HG02610 (cell line): ENCODE measurements around the gene CISH.

Source experiments
- ATAC-seq: cut with Tn5 transposase; IDR thresholded peaks from one replicate; pipeline ENCODE4 v1.9.1; 2021; ENCODE audit warnings: mild to moderate bottlenecking, moderate library complexity; ENCODE audit not compliant: unreplicated experiment

CISH gene

DNA sequence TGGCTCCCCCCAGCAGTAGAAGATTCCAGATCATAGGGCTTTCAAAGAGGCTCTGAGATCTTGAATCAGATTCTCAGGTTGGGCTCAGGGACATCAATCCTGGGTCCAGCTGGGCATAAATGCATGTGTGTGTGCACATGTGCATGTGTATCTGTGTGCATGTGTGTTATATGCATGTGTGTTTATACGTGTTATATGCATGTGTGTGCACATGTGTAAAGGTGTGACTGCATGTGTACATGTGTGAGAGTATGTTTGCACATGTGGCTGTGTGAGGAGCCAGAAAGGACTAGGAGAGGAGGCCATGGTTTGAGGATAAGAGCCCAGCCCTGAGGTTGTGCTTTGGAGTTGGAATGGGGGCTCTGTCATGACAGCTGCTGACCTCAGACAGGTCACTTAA, 3.6 kb upstream of the CISH start:
- no peak for ATAC-seq

DNA sequence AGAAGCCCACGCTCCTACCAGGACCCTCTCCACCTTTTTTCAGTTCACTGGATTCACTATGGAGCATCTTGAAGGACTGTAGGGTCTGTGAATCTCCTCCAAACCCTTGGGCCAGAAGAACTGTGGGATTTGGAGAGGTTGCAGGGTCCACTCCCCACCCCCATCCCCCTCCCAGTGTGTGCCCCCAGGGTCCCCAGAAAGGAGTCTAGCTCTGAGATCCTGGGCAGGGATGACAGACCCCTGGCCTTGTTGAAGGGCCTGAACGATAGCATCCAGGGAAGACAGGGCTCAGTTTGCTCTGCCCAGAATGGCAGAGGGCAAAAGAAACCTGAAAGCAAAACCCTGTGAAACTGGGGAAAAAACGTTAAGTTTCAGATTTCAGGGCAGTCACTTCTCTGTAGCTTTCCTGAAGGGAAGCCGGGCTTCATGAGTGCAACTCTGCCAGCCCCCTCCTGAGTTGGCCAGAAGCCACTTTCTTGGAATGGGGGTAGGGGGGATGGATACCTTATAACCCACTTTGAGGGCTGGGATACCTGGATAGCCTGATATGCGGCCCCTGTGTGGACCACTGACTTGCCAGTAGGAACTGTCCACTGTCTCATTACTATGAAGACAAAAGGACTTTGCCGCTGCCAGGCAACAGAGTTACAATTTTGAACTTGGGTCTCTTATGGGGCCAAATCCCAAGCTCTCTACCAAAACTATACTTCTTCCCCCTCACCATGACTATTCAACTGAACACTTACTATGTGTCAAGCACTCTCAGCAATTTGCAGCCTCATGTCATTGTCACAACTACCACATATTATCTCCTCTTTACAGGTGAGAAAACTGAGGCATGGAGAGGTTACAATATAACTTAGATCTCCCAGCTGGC, 1.6 kb upstream of the CISH start:
- no peak for ATAC-seq

DNA sequence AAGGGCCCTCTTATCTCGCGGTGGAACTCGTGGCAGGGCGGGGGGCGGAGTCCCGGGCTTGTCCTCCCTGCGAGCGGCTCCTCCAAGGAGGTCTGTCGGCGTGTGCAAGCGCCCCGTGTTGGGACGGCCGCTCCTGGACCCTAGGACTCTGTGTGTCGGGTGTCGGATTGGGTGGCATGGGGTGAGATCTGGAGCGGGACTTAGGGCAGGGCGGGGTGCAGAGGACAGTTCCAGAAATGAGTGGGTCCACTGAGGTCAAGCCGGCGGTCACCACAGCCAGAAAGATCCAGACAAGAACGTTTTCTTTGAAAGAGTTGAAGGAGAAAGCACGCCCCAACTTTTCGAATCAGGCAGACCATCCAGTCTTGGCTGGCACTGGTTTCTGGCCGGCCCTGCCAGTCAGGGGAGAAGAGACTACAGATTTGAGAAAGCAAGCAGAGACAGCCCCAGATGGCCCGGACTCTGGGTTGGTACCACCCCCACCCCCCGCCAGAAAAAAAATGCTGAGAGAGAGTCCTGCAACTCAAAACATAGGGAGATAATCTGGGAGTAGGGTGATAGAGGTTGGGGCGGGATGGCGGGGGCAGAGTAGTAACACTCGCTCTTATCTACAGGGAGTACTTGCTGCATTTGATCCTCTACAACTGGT, 784 bp upstream of the CISH start:
- ATAC-seq: no peak

DNA sequence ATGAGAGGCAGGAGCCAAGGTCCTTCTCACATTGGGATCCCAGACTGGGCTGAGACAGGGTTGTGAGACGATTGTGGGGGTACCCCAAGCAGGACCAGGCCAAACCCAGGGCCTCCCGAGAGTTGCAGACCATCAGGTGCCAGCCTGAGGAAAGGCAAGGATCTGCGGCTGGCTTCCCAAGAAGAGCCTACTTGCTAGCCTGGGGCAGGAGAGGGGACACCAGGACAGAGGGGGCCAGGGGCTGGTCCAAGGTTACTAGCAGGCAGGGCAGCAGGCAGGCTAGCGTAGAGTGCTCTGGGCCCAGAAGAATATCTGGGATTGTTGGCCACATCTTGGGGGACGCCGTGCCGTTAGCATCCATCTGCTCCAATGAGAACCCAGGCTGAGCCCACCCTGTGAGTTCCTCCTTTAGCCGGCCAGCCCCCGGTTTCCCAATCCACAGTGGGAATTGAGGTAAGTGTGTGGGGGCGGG, 546 bp downstream of the CISH start:
- ATAC-seq: no peak

DNA sequence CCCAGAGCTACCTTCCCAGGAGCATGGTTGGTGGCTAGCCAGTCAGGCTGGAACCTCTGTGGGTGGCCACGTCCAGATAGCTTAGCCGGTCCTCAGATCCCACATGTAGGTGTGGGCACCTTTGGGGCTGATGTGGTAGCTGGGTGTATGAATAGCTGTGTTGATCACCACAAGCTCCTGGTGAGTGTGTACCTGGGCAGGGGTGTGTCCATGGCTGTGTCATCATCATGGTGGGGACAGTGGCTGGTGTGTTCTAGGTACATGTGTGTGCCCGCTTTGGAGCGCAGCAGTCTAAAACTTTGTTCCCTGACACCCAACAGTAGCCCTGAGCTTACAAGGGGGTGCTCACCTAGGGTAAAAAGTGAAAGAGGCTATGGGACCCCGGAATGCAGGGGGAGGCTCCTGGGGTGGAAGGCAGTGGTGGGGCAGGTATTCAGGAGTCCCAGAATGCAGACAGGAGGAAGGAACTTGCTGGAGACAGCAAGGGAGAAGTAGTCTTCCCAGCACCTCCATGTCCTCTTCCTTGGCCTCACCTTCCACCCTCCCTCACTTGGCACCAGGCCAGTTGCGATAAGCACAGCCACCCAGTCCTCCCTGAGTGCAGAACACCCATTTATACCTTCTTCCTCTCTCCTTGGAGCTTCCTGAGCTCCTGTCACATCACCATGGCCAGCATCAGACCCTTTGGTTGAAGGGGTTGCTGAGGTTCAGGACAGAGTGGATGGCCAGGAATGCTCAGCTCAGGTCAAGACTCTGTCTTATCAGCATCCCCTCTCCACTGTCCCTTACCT, 1.2 kb downstream of the CISH start:
- ATAC-seq: no peak

DNA sequence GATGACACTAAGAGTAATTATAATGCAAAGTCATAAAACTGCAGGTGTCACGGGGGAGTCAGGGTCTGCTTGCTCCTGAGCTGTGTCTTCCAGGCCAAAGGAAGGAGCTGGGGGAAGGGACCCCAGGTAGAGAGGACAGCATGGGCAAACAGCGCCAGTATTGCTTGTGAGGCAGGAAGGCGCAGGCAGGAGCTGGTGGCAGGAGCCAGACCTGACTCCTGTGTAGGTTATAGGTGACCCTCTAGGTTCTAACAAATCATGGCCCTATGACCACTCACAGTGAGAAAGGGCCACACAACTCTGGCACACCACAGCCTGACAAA, 1.9 kb downstream of the CISH start:
- ATAC-seq: no peak

DNA sequence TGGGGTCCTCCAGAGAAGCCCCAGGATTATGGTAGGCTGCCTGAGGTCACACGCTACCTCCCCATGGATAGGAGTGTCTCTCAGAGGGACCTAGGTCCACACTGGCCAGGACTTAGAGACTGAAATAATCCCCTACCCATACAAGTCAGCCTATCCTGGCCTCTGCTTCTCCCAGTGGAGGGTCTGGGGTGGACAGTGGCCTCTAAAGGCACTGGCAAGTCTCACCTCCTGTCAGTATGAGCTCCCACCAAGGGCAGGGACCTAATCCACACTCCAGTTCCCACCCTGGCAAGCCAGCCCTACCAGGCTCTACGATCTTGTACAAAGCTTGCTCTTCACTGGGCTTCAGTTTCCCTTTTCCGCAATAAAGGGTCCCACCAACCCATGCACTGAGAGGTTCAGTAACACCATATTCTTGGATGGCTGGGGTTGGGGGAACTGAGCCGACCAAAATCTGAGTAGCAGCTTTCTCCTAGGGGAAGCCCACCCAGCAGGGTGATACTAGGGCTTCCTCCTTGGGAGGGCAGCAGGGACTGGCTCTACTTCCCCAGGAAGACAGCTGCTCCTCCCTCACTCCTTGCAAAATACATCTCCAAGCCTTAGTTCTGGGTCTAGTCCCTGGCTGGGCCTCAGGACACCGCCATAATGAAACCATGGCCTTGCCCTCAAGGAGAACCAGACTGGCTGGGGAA, 2.4 kb downstream of the CISH start:
- no peak for ATAC-seq

DNA sequence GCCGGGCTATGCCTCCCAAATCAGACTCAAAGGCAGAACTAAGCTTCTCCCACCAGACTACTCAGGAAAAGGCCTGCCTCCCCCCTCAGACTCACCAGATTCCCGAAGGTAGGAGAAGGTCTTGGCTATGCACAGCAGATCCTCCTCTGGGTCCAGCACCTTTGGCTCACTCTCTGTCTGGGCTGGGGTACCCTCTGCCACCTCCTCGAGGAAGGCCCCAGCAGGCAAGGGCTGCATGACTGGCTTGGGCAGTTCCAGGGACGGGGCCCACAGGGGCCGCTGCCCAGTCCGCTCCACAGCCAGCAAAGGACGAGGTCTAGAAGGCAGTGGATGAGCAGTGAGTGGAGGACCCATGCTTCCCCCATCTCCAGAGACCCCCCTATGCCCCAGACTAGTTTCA, 3.3 kb downstream of the CISH start:
- no peak for ATAC-seq

DNA sequence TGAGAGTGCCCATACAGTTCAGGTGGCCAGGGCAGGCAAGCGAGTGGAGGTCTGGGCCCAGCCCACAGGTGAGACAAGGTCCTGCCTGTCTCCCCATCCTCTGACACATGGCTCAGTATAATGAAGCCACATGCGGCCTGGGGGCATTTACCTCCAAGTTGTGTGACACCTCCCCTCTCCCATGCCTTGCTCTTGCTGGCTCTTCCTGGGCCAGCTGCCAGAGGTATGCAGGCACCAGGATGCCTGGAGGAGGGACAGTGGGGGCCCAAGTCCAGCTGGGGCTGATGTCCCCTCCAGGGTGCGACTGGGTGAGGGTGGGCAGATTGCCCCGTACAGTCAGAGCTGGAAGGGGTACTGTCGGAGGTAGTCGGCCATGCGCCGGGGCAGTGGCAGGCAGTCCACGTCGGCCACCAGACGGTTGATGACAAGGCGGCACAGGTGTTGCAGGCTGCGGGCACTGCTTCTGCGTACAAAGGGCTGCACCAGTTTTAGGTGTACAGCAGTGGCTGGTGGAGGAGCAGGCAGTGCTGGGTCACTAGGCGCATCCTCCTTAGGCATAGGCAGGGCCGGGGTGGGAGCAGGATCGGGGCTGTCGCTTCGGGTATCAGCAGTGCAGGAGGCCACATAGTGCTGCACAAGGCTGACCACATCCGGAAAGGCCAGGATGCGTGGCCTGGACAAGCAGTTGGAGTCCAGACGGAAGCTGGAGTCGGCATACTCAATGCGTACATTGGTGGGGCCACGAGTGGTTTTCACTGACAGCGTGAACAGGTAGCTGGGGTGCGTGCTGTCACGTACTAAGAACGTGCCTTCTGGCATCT, 4.1 kb downstream of the CISH start:
- ATAC-seq: no peak

DNA sequence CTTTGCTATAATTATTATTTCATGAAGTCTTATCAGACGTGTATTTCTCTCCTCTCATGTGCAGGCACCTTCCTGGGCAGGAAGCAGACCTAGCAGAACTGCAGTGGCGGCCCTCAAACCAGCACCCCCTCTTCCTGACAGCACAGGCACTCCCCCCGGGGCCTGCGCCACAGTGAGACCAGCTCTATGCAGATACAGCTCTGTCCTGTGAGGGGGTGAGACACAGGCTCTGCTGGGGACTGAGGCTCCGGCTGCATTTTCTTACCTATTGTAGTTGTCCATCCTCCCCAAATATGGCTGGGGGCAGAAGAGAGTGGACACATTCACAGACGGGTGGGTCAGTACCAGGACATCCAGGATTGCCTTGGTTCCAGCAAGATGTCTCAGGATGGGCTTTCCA, 5.0 kb downstream of the CISH start:
- ATAC-seq: no peak

DNA sequence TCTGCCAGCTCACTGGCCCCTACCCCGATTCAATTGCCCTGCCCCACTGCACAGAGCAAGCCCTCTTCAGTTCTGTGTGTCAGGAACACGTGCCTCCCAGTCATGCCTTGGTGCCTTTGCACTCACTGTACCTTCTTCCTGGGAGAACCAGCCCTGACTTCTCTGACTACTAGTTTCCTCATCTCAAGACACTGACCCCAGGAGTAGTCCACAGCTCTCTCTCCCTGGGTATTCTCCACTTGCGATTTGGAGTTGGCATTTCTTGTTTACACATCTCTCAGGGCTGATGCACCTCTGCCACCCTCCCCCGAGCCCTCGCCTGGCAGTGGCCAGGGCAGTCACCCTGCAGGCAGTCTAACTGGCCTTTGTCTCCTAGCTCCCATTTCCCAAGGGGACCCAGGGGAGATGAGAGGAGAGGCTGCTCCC, 5.7 kb downstream of the CISH start:
- no peak for ATAC-seq

DNA sequence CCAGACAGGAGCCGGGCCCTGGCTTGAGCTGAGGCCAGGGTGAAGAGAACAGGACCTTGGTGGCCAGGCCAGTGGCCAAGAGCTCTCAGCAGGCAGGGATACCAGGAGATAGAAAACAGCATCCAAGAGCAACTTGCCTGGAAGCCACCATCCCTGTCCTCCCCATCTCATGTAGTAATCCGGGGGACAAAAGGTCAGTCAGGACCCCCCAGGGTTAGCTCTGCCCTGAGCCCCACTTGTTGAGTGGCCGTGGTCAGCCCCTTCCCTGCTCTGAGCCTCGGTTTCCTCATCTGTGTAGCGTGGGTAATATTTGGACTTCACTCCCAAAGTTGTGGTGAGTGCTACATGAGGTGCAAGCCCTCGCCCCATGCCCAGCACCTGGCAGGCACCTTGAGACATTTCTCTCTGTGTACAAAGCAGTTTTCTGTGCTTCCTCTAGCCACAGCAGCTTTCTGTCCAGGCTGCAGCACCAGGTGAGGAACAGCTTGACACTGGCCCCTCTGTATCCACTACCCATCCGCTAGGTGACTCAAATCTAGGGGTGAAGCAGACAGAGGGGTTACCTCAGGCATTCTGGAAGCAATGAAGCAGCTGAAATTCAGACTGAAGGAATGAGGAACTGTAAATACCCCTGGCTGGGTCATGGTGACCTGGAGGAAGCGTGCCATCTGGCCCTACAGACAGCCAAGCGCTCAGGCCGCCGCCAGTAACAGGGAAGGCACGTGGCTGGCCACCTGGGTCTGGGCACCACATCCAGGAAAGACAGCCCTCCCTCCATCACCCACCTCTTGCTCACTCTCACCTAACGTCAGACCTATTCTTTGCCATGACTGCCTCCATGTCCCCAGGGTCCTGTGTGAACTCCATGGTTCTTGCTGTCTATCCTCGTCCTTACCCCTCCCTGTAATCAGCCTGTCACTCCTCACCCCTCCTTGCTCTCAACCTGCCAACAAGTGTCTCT, 6.7 kb downstream of the CISH start:
- ATAC-seq: no peak

DNA sequence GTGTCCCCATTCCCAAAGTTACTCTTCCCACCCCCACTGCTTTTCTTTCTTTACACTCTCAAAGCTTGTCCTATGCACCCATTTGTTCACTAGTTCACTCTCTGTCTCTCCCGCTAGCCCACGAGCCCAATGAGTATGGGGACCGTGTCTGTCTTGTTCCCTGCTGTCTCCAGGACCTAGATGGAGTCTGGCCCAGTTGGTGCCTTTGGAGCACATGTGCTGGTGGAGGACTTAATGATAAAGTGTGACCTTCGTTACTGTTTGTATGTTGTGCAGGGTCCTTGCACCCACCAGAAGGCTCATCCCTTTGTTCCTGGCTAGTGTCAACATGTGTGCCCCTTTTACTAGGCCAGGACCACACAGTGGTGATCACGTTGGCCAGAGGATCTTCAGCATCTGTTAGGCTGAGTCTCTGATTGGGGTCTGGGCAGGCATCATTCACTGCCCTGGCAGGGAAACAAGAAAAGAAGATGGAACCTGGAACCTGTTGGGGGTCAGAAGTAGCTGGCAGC, 7.4 kb downstream of the CISH start:
- no peak for ATAC-seq

DNA sequence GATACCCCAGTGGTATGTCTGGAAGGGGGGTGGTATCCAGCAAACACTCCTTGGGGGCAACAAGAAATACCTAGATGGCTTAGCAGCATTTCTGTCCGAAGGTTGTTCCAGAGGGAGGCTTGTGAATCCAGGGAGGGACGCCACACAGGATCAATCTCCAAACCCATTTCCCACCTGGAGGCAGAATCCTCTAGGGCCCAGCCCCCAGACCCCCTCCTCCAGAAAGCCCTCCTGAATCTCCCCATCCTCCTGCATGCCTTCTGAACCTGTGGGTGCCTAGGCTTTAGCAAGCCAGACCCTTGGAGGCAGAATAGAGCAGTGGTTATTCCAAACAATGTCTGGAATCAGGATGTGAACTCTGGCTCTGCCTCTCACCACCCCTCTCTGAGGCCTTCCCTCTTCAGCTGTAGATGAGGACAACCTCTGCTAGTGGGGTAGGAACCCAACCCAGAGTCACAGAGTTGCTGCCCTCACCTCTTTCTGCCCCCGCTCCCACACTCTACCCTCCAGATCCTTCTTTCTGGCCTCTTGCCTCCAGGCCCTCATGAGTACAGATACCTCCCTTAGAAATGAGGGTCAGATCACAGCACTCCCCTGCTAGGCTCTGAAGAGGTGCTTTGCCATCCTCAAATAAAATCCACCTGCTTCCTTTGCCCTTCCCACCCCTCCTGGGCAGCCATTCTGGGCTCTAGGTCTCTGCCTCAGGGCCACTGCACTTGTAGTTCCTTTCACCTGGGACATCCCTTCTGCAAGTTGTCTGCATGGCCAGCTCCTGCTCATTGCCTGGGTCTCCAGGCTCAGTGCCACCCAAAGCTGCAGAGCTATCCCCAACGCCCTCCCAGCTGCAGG, 8.1 kb downstream of the CISH start:
- ATAC-seq: no peak

DNA sequence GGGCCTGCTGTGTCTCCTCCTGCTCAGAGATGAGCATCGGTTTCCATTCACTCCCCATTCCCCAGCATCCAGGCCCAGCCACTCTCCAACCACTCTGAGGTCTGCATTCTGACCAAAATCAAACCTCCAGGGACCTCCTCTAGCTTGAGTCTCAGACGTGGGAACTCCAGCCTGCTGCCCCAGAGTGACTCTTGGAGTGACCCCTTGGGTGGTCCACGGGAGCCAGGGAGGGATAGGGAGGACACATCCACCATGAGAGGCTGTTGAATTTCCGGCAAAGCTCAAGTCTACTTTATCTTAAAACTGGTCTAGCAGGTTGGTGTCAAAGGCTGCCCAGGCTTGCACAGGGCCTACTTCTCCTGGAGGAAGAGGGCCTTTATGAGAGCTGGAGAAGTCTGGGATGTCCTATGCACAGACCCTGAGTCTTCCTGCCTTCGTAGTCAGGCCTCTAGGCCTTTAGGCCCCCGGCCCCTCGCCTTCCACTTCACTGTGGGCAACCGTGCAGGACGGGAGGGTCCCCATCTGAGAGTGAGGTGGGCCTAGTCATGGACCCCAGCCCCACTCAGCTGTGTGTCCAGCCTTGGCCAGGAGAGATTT, 8.9 kb downstream of the CISH start:
- ATAC-seq: no peak

DNA sequence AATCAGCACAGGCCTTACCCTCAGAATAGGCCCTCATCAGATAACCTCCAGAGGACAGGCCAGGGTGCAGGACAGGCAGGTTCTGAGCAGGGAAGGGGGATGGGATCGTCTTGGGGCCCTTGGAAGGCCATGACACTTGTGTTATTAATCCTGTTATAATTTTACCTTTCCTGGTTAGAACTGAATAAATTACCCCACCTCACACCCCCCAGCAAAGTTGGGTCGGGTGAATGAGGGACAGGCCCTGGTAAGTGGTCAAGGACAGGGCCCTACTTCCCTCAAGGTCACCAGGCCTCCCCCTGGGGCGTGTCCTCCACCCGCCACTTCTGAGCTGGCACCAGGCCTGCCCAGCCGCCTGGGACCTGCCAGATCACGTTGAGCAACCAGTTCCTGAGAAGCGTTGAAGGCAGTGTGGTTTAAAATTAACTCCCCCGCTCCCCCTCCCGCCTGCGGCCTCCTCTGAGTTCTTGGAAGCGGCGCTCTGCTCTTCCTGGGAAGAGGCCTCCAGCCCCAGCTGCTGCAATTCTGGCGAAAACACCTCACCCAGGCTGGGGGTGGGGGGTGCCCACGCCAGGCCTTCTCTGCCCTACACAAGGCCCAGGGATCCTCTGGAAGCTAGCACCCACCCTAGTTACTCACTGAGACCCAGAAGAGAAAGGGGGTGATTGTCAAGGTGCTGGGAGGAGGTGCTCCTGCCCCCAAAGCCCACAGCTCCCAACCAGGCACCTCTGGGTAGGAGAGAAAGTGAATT, 10.6 kb downstream of the CISH start:
- no peak for ATAC-seq
